ENCODE data around the gene CXCL14. TPM values are rescaled to one million over a fixed set of nuclear protein-coding genes. Genes with fewer than 3 reads are reported as not detected.

CXCL14 gene
- total RNA-seq, 1 experiment from 2014 or later = not detected

GRCh38 chr5:135596157-135596763 lies 17.5 kb upstream of the CXCL14 start:
- RAD21 ChIA-PET (ENCODE audit: low non-redundant PET in 1 of 2, low total read pairs in 2 of 2, uncharacterized antibody in 2 of 2, unreplicated experiment in 2 of 2) = no interaction called here
- intact Hi-C loops (cut with micrococcal nuclease) = no loop called here

More at GRCh38 chr5:135596157-135596763, 17.5 kb upstream of the CXCL14 start:
- BruUV-seq (replicated peaks) = no TSS peak
- H3K36me3 ChIP-seq (ENCODE audit: control insufficient read depth in 1 of 2, insufficient read depth in 2 of 2, low read length in 2 of 2) = no peaks in the 10 kb centered on the region
- peaks cover 33% of the 10 kb centered on the region for H3K27me3 ChIP-seq (ENCODE audit: insufficient read depth, low read length)
- H3K4me3 ChIP-seq (replicated peaks in 1 of 2; ENCODE audit: low read depth in 1 of 2, low read length in 2 of 2) = no peak overlapping the region
- no peak overlapping the region for H2AFZ ChIP-seq (ENCODE audit: low read depth, low read length, poor library complexity, severe bottlenecking)
- no peaks in the 10 kb centered on the region for H3K9me3 ChIP-seq (ENCODE audit: control insufficient read depth in 1 of 2, insufficient read depth in 1 of 2, low read depth in 1 of 2, low read length in 2 of 2)
- H3K79me2 ChIP-seq (ENCODE audit: insufficient read depth, low read length) = no peaks in the 10 kb centered on the region
- ChIA-PET CTCF (interaction anchor here (1.4 kb wide), 1 partner anchor 30 kb away, joined by 3 read pairs; no protein-coding TSS in a partner anchor), POLR2A (no interaction called here)
- no peaks in the 10 kb centered on the region for H3K9me2 ChIP-seq (ENCODE audit: insufficient read depth)
- no peaks in the 10 kb centered on the region for H4K20me1 ChIP-seq (ENCODE audit: insufficient read depth)
- no peak overlapping the region for H3K9ac ChIP-seq (ENCODE audit: low read length)
- H3K4me2 ChIP-seq (ENCODE audit: low read length) = no peak overlapping the region
- no peak for TF ChIP-seq ELF1 (IDR thresholded peaks at IDR 0.05; ENCODE audit: borderline replicate concordance, low read depth)
- TF ChIP-seq CBX3 (IDR thresholded peaks at IDR 0.05; ENCODE audit: low read depth) = no peak
- TF ChIP-seq, protein P1, sequence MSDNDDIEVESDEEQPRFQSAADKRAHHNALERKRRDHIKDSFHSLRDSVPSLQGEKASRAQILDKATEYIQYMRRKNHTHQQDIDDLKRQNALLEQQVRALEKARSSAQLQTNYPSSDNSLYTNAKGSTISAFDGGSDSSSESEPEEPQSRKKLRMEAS (IDR thresholded peaks at IDR 0.05) = no peak
- TF ChIP-seq ZFX (IDR thresholded peaks at IDR 0.05) = no peak
- TF ChIP-seq CEBPB (IDR thresholded peaks at IDR 0.05; ENCODE audit: low read depth) = no peak
- TF ChIP-seq POLR2AphosphoS5 (IDR thresholded peaks at IDR 0.05; ENCODE audit: low read depth, low read length) = no peak
- no peak for TF ChIP-seq SP1 (IDR thresholded peaks at IDR 0.05; ENCODE audit: low read depth)
- TF ChIP-seq EZH2phosphoT487 (IDR thresholded peaks at IDR 0.05; ENCODE audit: borderline replicate concordance) = no peak
- TF ChIP-seq, protein P2, sequence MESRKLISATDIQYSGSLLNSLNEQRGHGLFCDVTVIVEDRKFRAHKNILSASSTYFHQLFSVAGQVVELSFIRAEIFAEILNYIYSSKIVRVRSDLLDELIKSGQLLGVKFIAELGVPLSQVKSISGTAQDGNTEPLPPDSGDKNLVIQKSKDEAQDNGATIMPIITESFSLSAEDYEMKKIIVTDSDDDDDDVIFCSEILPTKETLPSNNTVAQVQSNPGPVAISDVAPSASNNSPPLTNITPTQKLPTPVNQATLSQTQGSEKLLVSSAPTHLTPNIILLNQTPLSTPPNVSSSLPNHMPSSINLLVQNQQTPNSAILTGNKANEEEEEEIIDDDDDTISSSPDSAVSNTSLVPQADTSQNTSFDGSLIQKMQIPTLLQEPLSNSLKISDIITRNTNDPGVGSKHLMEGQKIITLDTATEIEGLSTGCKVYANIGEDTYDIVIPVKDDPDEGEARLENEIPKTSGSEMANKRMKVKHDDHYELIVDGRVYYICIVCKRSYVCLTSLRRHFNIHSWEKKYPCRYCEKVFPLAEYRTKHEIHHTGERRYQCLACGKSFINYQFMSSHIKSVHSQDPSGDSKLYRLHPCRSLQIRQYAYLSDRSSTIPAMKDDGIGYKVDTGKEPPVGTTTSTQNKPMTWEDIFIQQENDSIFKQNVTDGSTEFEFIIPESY (IDR thresholded peaks at IDR 0.05; ENCODE audit: extremely low read depth, insufficient replicate concordance, low read length) = no peak
- TF ChIP-seq, protein P3, sequence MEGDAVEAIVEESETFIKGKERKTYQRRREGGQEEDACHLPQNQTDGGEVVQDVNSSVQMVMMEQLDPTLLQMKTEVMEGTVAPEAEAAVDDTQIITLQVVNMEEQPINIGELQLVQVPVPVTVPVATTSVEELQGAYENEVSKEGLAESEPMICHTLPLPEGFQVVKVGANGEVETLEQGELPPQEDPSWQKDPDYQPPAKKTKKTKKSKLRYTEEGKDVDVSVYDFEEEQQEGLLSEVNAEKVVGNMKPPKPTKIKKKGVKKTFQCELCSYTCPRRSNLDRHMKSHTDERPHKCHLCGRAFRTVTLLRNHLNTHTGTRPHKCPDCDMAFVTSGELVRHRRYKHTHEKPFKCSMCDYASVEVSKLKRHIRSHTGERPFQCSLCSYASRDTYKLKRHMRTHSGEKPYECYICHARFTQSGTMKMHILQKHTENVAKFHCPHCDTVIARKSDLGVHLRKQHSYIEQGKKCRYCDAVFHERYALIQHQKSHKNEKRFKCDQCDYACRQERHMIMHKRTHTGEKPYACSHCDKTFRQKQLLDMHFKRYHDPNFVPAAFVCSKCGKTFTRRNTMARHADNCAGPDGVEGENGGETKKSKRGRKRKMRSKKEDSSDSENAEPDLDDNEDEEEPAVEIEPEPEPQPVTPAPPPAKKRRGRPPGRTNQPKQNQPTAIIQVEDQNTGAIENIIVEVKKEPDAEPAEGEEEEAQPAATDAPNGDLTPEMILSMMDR (IDR thresholded peaks at IDR 0.05 in 2 of 3, conservative IDR thresholded peaks at IDR 0.05 in 1 of 3; ENCODE audit: borderline replicate concordance in 1 of 3, insufficient read depth in 1 of 3, low read depth in 2 of 3, low read length in 2 of 3) = no peak
- TF ChIP-seq EGR1 (IDR thresholded peaks at IDR 0.05; ENCODE audit: low read depth) = no peak
- TF ChIP-seq EZH2 (IDR thresholded peaks at IDR 0.05) = no peak
- no peak for TF ChIP-seq FOSL1 (IDR thresholded peaks at IDR 0.05; ENCODE audit: low read depth)
- TF ChIP-seq ATF3 (IDR thresholded peaks at IDR 0.05) = no peak
- TF ChIP-seq, protein P4, sequence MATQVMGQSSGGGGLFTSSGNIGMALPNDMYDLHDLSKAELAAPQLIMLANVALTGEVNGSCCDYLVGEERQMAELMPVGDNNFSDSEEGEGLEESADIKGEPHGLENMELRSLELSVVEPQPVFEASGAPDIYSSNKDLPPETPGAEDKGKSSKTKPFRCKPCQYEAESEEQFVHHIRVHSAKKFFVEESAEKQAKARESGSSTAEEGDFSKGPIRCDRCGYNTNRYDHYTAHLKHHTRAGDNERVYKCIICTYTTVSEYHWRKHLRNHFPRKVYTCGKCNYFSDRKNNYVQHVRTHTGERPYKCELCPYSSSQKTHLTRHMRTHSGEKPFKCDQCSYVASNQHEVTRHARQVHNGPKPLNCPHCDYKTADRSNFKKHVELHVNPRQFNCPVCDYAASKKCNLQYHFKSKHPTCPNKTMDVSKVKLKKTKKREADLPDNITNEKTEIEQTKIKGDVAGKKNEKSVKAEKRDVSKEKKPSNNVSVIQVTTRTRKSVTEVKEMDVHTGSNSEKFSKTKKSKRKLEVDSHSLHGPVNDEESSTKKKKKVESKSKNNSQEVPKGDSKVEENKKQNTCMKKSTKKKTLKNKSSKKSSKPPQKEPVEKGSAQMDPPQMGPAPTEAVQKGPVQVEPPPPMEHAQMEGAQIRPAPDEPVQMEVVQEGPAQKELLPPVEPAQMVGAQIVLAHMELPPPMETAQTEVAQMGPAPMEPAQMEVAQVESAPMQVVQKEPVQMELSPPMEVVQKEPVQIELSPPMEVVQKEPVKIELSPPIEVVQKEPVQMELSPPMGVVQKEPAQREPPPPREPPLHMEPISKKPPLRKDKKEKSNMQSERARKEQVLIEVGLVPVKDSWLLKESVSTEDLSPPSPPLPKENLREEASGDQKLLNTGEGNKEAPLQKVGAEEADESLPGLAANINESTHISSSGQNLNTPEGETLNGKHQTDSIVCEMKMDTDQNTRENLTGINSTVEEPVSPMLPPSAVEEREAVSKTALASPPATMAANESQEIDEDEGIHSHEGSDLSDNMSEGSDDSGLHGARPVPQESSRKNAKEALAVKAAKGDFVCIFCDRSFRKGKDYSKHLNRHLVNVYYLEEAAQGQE (IDR thresholded peaks at IDR 0.05; ENCODE audit: low read depth) = no peak
- TF ChIP-seq YY1 (IDR thresholded peaks at IDR 0.05; ENCODE audit: extremely low read depth, insufficient replicate concordance, low read depth, low read length) = no peak
- TF ChIP-seq TCF7L2 (IDR thresholded peaks at IDR 0.05; ENCODE audit: borderline replicate concordance, extremely low read depth, insufficient read depth, insufficient read length) = no peak
- no peak overlapping the region for H3K27ac ChIP-seq (ENCODE audit: low read depth, low read length)
- no peaks in the 10 kb centered on the region for H3K4me1 ChIP-seq (ENCODE audit: control insufficient read depth in 1 of 2, insufficient read depth in 2 of 2, low read length in 2 of 2)
- ATAC-seq = no peak
- no peak for DNase-seq (ENCODE audit: low read depth, low spot score)
